ENCODE measurements around the gene SST.
"Not testable (repeated sequence)": the region's sequence is repeated elsewhere in the genome, so short reads cannot be mapped to it uniquely, and the experiment has no call there.

Gene SST

DNA sequence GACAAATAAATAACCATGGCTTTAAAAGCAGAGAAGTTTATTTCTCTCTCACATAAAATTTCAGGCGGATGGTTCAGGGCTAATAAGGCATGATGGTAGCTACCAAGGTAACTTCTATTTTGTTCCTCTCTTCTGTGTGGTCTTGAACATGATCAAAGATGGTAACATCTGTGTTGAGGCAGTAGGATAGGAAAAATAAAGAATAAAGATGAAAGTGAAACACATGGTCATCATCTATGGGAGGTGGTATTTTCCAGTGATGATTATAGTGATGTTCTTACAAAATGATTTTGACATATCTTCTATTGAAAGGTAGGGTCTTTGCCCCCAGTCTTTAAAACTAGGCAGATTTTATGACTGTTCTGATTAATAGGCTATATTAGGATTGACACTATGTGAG lies 14.2 kb upstream of the SST start:
- no peak for DNase-seq

DNA sequence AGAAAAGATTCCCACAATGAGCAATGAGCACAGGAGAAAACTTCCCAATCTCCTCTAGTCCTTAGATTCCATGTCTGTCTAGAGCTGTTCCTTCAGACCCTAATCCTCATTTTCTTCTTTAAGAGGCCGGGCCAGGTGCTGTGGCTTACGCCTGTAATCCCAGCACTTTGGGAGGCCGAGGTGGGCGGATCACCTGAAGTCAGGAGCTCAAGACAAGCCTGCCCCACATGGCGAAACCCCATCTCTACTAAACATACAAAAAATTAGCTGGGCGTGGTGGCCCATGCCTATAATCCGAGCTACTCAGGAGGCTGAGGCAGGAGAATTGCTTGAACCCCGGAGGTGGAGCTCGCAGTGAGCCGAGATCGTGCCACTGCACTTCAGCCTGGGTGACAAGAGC lies 11.6 kb upstream of the SST start:
- not testable (repeated sequence) for DNase-seq

DNA sequence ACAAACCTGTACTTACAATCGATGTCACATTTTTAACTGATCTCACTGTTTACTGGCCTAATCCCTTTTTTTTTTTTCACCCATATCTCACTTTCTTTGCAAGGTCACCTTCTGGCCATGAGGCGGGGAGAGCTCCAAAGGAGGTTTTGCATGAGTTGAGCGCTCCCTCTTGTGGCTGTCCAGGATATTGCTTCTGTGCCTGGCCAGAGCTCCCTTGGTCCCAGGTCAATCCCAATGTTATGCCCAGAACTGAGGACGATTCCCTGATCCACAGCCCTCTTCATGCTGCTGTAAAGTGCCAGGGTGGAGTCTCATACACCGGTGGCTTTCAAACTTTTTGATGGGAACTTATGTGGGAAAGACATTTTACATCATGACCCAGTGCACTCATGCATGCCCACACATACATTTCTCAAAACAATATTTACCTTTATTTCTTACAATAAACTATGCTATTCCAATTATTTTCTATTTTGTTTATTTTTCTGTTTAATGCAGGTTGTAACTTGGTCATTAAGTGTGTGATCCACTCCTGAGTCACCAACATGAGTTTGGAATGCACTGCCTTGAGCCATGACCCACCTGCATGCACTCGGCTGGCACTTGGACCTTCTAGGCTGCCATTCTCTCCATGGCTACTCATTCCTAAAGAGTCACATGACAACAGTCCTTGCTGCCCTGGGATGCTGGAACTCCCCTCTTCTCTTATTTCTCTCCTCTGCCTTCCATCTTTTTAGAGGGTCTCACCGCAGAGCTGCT lies 9.6 kb upstream of the SST start:
- DNase-seq = peak in 11 of 14 donors; percentile 12 to 68 (median 36)

- peak in 4 of 14 donors; percentile 4 to 24 (median 8) for DNase-seq
These were observed 8.6 kb upstream of the SST start for GRCh38 chr3:187678726-187679268.

DNA sequence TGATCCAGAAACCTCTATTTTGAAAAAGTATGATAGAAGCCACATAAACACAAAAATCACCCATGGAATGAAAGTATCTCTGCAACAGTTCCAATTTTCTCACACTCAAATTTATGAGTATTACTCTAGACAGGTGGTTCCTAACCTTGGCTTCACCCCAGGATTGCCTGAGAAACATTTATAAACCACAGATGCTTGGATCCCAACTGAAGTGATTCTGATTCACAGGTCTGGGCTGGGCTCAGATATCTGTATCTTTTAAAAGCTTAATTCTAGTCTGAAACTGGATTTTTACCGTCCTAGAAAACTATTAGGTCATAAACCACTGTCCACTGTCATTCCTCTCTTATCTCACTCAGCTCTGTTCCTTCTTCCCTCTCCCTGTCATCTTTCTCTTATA lies 7.4 kb upstream of the SST start:
- no peak for DNase-seq

DNA sequence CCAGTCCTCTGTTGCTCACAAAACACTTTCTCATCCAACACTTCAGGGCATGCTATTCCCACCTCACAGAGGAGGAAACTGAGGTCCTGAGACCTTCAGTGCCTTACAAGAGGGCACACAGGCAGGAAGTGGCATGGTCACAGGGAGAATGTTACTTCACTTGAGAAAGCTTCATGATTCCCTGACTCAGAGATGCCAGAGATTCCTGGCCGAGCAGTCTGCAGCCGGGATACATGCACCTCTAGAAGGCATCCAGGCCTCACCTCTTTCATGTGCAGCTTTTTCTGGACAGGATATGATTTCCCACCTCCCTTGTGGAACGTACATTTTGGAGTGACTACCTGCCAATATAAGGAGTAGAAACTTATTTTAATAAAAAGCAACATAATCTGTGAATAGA lies 2.8 kb upstream of the SST start:
- no peak for DNase-seq

- no peak for DNase-seq
These were observed 2.7 kb downstream of the SST start for GRCh38 chr3:187667526-187667925.

- DNase-seq = no peak
These were observed 4.3 kb downstream of the SST start for GRCh38 chr3:187665764-187666402.

DNA sequence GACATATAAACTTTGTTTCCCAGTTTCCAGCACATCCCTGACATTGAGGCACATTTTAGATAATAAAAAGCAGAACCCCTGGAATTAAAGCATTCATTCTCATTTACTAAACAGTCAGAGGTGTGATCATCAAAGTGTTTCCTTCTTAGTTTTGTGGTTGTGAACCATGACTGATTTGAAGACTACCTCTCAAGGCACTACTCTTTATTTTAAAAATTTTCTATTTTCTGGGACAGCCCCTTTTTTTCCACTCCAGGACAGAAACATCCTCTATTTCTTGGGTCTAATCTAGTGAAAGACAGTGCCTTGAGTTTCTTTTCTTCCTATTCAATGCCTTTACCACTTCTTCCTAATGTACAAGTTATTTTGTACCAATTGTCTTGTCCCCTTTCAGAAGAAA lies 5.2 kb downstream of the SST start:
- no peak for DNase-seq

DNA sequence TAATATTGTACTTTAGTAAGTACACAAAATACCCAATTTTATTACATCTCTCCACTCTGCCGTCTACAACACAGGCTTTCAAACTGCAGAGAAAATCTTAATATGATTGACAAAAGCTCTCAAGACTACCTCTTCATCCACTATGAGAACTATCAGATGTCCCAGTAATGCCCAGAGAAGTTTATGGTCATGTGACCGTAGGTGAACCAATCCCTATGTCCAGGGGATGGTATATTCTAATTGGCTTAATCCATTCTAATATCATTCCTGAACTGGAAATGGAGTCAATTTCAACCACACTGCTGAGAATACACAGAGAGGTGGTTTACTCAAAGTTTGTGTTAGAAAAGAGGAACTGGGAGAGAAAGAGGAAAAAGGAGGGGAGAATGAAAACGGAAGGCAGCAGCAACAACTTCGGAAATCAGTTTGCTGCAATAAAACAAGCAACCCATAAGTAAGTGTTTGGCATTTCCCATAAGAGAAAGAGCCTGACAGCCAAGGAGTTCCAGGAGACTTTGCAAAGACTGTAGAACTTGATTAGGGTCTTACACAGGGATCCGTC lies 7.3 kb downstream of the SST start:
- DNase-seq = no peak

DNA sequence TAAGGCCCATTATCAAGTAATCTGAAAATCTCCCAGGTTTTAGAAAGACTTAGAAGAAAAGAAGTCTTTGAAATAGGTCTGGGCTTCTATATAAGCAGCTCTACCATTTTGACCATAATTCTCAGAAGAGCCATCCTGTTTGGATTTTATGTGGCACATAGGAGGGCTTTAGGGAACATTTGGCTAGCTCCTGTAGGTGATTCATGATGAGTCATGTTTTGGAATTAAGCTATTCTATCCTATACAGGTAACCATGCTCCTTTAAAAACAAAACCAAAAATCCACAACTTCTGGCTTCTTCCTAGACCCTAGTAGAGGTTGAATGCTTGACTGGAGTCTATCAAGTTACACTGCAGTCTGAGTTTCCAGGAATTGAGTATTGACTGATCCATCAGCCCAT lies 8.9 kb downstream of the SST start:
- DNase-seq = no peak

DNA sequence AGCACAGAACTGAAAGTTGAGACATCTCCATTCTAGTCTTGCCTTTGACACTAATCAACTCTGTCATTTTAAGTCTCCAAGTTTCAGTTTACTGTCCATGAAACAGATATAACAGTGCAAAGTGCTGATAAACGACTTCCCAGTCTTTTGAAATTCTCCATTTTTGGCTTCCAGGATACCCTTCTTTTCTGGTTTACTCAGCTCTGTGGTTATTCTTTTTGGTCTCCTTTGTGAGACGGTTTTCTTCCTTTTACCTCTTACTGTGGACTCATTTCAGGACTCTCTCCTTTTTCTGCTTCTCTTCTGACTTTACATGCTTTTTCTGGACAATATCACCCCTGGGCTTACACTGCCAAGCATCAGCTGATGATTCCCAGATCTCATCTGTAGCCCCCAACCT lies 18.9 kb downstream of the SST start:
- DNase-seq = no peak

DNA sequence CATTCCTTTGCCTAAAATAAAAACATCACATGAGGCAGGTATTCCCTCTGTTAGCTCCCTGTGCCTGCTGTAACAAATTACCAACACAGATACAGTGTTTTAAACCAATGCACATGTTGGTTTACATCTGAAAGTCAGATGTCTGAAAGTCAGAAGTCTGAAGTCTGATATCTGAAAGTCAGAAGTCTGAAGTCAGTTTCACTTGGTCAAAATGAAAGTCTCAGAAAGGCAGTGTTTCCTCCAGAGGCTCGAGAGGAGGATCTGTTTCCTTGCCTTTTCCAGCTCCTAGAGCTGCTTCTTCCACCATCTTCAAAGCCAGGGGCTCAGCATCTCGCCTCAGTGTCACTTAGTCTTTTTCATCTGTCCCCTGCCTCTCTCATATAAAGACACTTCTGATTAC lies 22.0 kb downstream of the SST start:
- DNase-seq = no peak

- DNase-seq = no peak
These were observed 23.1 kb downstream of the SST start for GRCh38 chr3:187646906-187647660.

DNA sequence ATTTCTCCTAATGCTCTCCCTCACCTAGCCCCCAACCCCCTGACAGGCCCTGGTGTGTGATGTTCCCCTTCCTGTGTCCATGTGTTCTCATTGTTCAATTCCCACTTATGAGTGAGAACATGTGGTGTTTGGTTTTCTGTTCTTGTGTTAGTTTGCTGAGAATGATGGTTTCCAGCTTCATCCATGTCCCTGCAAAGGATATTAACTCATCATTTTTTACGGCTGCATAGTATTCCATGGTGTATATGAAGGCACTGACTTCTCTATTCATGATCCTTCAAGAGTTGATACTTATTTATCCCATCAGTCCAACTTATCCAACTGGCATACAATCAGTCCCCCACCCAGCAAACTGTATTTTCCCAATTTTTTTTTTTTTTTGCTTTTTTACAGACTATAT lies 24.8 kb downstream of the SST start:
- not testable (repeated sequence) for DNase-seq

DNA sequence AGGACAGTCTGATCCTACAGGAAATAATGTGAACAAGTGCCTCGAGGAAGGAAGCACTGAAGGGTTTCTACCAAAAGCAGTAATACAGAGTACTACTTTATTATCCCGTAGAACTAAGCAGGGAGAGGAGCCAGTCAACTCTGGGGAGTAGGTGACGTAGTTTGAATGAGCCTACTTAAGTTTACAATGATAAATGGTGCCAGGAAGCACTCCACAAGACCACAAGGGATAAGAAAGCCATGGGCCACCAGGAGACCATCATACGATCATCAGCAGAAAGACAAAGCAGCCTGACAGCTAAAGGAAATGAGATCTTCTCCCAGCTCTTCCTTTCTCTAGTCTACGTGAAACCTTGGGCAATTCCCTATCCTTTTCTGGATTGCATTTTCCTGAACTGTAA lies 27.3 kb downstream of the SST start:
- DNase-seq = no peak

DNA sequence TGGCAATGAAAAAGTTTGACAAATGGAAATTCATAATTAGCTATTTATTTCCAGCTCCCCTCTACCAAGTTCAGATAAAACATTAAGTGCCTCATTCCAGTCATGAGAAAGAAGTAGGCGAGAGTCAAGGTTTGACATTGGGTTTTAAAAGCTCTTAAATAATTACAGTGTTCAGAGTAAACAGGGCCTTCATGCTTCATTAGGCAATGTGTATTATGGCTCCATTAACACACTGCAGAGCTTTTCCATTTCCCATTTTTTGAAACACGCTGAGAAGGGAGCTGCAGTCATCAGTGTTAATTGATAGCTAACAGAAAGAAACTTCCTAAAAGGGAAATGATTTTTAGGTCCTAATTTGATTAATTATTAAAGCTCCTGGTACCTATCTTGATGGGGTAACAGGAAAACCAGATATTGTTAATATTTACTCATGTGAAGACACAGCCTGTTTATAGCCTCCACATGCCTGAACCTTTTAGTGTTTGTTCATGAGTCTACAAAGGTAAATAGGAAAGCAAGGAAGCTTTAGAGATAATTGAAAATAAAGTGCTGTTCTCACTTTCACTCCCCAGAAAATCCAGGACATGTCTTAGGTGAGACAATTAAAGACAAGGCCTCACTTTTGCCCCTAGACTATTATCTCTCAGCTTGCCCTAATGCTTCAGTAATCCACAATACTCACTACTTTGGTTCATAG lies 28.7 kb downstream of the SST start:
- DNase-seq = no peak

DNA sequence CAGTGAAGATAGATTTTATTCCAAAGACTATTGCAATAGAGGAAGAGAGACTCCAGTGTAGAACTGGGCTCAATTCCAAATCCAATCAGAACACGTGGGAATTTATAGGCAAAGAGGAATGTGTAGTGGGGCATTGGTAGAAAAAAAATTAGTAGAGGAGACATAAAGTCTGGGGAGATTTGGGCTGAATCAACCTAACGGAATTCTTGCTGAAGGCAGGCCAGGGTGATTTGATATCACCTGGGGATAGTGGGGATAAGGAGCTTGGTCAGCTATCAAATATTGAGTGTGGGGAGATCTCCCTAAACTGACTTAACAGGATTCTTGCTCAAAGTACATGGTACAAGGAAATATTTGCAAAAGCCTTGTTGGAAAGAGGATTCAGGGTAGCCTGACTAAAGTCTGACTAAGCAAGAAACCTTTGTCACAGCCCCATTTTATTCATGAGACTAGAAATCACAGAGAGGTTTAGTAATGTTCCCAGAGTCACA lies 29.6 kb downstream of the SST start:
- DNase-seq = no peak

DNA sequence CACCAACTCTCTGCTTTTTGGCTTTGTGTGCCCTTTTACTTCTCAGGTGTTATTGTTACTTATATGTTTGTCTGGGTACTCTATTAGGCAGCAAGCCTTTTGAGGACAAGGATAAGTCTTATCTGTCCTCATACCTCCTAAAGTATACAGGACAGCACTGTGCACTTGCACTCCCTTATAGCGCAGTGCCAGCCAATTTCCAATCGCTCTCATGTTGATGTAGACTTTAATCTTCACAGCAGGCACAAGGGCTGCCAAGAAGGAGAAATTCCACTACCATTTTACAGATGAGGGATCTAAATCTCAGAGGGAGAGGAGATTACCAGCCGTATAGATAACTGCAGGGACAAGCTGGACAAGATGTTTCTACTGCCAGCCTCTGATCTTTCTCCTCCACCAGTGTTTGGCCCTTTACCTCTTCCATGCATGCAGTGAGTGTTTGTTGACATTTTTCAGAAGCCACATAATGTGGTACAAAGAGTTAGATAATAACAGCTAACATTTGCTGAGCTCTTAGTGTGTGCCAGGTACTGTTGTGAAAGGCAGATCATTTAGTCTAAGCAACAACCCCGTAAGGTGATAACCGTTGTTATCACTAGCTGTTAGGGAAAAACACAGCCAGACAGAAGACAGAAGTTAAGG lies 30.1 kb downstream of the SST start:
- DNase-seq = no peak

- DNase-seq = no peak
These were observed 33.7 kb downstream of the SST start for GRCh38 chr3:187636528-187636927.

DNA sequence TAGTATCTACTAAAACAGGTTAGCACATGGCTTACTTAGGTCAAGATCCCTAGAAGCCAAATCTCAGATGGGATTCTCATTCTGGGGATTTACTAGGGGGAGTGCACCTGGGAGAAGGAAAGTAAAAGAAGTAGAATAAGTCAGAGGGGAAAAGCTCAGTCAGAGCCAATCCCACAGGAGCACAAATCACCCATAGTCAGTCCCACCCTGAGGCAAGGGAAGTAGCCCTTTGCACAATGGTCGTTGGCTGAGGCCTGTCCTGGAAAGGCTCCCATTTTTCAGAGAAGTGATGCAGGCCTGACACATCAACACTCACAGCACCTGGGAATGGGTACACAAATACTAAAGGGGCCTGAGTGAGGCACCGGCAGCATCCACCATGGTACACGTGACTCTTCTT lies 39.8 kb downstream of the SST start:
- no peak for DNase-seq

DNA sequence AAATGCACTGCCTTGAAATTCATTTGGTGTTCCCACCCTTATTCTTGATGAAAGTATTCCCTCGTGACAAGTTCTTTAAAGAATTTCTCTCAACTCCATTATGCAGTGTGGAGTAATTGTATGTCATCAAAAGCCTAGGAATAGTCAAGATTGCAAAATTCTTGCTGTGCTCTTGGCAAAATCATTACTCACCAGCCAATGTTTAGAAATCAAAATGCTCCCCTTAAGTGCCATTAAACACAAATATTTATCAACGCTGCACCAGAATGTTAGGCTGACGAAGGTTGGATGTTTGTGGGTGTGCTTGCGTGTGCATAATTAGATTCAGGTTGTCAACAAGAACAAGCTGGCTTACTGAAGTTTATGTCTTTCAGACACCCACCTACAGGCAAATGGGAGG lies 40.5 kb downstream of the SST start:
- DNase-seq = no peak

All from C1 segment of cervical spinal cord (tissue), 14 donors.